Measurements from ENCODE around the gene NFYC. TPM values are rescaled to one million over a fixed set of nuclear protein-coding genes. Genes with fewer than 3 reads are reported as not detected.

Gene NFYC
- total RNA-seq, 4 donors from 2014 or later = 45.3 to 58.6 (median 57.4) TPM

GRCh38 chr1:40766017-40766416, 74.5 kb downstream of the NFYC start:
- peaks cover 42 to 69% of the 10 kb centered on the region in 2 donors for H3K4me1 ChIP-seq
- in situ Hi-C loops (cut with MboI; ENCODE audit: low sequenced_read_pairs in 4 of 4) = no loop called here

GRCh38 chr1:40766560-40766959, 75.1 kb downstream of the NFYC start:
- H3K4me1 ChIP-seq = peaks cover 36 to 64% of the 10 kb centered on the region in 2 donors
- no peak for TF ChIP-seq POLR2A (IDR thresholded peaks at IDR 0.05)
- TF ChIP-seq, protein P1, sequence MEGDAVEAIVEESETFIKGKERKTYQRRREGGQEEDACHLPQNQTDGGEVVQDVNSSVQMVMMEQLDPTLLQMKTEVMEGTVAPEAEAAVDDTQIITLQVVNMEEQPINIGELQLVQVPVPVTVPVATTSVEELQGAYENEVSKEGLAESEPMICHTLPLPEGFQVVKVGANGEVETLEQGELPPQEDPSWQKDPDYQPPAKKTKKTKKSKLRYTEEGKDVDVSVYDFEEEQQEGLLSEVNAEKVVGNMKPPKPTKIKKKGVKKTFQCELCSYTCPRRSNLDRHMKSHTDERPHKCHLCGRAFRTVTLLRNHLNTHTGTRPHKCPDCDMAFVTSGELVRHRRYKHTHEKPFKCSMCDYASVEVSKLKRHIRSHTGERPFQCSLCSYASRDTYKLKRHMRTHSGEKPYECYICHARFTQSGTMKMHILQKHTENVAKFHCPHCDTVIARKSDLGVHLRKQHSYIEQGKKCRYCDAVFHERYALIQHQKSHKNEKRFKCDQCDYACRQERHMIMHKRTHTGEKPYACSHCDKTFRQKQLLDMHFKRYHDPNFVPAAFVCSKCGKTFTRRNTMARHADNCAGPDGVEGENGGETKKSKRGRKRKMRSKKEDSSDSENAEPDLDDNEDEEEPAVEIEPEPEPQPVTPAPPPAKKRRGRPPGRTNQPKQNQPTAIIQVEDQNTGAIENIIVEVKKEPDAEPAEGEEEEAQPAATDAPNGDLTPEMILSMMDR (IDR thresholded peaks at IDR 0.05 in 4 of 5, conservative IDR thresholded peaks at IDR 0.05 in 1 of 5) = no peak
- ATAC-seq (no peak), DNase-seq (no peak)
- H3K36me3 ChIP-seq = peaks cover 3 to 42% of the 10 kb centered on the region in 2 donors
- H3K27ac ChIP-seq = peak overlapping the region in 2 of 4 donors; percentile 26 to 68
- H3K4me3 ChIP-seq = no peak overlapping the region
- in situ Hi-C loops (cut with MboI; ENCODE audit: low sequenced_read_pairs in 4 of 4) = no loop called here
- intact Hi-C loops (cut with DNase I; ENCODE audit: low total_unique reads) = no loop called here
- no peaks in the 10 kb centered on the region for H3K27me3 ChIP-seq
- H3K9me3 ChIP-seq = no peaks in the 10 kb centered on the region

More at GRCh38 chr1:40766017-40766416, 74.5 kb downstream of the NFYC start:
- ATAC-seq = no peak
- DNase-seq = no peak
- Histone ChIP-seq H3K4me3 (no peak overlapping the region), H3K36me3 (peaks cover 3 to 42% of the 10 kb centered on the region in 2 donors), H3K9me3 (no peaks in the 10 kb centered on the region), H3K27ac (peak overlapping the region in 2 of 4 donors; percentile 26 to 68), H3K27me3 (no peaks in the 10 kb centered on the region)
- TF ChIP-seq, protein P1 (IDR thresholded peaks at IDR 0.05 in 4 of 5, conservative IDR thresholded peaks at IDR 0.05 in 1 of 5) = no peak
- intact Hi-C loops (cut with DNase I; ENCODE audit: low total_unique reads) = no loop called here

DNA sequence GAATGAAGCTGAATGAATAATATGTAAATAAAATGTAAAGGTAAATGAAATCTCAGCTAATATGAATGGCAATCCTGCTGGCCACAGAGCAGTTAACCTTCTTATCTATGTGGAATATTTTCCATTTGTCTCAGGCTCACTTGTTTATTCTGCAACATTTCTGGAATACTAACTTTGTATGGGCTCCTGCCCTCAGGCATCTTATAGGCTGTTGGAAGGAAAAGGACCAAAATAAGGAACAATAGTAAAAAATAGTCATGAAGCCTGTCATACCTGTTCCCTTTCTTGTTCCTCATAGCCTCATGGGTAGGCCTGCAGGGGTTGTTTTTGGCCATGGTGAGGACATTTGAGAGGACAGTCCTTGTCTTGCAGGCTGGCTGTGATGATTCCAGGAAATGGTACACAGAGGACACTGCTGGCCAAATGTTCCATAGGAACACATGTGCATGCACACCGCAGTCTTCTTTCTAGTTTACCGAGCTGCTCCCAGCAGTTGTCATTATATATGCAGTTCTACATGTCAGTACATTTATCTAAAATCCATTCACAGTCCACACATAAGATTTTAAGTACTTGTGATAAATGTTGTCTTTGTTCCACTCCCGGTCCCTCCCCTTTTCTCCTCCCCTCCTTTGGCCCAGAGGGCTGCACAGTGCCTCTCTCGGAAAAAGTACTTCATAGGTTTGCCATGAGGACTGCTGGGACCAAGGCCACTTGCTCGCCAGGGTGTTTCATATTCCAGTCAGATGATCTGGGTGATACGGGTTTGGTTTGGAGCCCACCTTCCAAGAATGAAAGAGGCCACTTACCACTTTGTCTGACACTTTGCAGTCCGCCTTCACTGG, 76.9 kb downstream of the NFYC start:
- intact Hi-C loops (cut with DNase I; ENCODE audit: low total_unique reads) = no loop called here
- peak; percentile 38 to 53 for DNase-seq

GRCh38 chr1:40769815-40770214, 78.3 kb downstream of the NFYC start:
- peaks cover 3 to 27% of the 10 kb centered on the region in 2 donors for H3K36me3 ChIP-seq
- no peak overlapping the region for H3K4me3 ChIP-seq
- H3K9me3 ChIP-seq = no peaks in the 10 kb centered on the region
- ATAC-seq (peak; percentile 31 to 65), DNase-seq (peak in 1 of 2 donors; percentile 58)
- peak overlapping the region; percentile 50 to 81 (median 67) for H3K27ac ChIP-seq
- no peaks in the 10 kb centered on the region for H3K27me3 ChIP-seq
- in situ Hi-C loops (cut with MboI; ENCODE audit: low sequenced_read_pairs in 4 of 4) (loop anchor here (10.0 kb wide), 3 partner anchors 75 to 185 kb away; no protein-coding TSS in a partner anchor), intact Hi-C loops (cut with DNase I; ENCODE audit: low total_unique reads) (no loop called here)
- TF ChIP-seq, protein P1 (IDR thresholded peaks at IDR 0.05 in 4 of 5, conservative IDR thresholded peaks at IDR 0.05 in 1 of 5) = peak in 3 of 5 experiments; percentile 15 to 36 (median 16)
- TF ChIP-seq POLR2A (IDR thresholded peaks at IDR 0.05) = no peak
- peaks cover 37 to 47% of the 10 kb centered on the region in 2 donors for H3K4me1 ChIP-seq

More for the DNA sequence above, 76.9 kb downstream of the NFYC start:
- Histone ChIP-seq H3K4me3 (peak overlapping the region in 1 of 4 donors; percentile 12), H3K27me3 (no peaks in the 10 kb centered on the region), H3K27ac (peak overlapping the region; percentile 50 to 81 (median 67)), H3K9me3 (no peaks in the 10 kb centered on the region), H3K4me1 (peaks cover 40 to 50% of the 10 kb centered on the region in 2 donors), H3K36me3 (peaks cover 3 to 41% of the 10 kb centered on the region in 2 donors)
- in situ Hi-C loops (cut with MboI; ENCODE audit: low sequenced_read_pairs in 4 of 4) = no loop called here
- ATAC-seq = peak; percentile 76 to 88
- TF ChIP-seq, protein P1 (IDR thresholded peaks at IDR 0.05 in 4 of 5, conservative IDR thresholded peaks at IDR 0.05 in 1 of 5) = no peak
- no peak for TF ChIP-seq POLR2A (IDR thresholded peaks at IDR 0.05)
